PC-3 (cell line): ENCODE results near the gene OXNAD1. TPM values are rescaled to one million over a fixed set of nuclear protein-coding genes. Genes with fewer than 3 reads are reported as not detected.

Experiments
- ATAC-seq: fragments of 200-7000 bp; cut with Tn5 transposase; 2 replicates; pipeline ENCODE4 v1.9.1; 2020; ENCODE audit warnings: mild to moderate bottlenecking, moderate library complexity
- BruUV-seq: library from RNA; stranded (reverse); fragments of 400-500 nt; replicated peaks from 2 replicates; lab custom pipeline; 2021; lab: Mats Ljungman, UMichigan
- CTCF ChIA-PET: fragments of 300-600 bp; sonication (Branson Sonifier 250); formaldehyde crosslinking; loops from one replicate; lab custom pipeline; 2022; ENCODE audit warnings: antibody characterized with exemption; lab: Charles Lee
- POLR2A ChIA-PET: fragments of 300-600 bp; sonication (Branson Sonifier 250); formaldehyde crosslinking; loops from one replicate; lab custom pipeline; 2022; ENCODE audit warnings: antibody characterized with exemption; ENCODE audit not compliant: unreplicated experiment; lab: Charles Lee
- DNase-seq: peaks from one replicate; pipeline ENCODE4 v3.0.0-alpha.2; 2015
- H2AFZ ChIP-seq: fragments of 300-600 bp; sonication (generic); 2 replicates; pipeline ENCODE4 v1.6.0; 2016; ENCODE audit warnings: antibody characterized with exemption, low read length
- H3F3A ChIP-seq: fragments of 300-600 bp; sonication (generic); one replicate; pipeline ENCODE4 v1.6.0; 2017; ENCODE audit warnings: antibody characterized with exemption, low read length, control low read depth, mild to moderate bottlenecking; ENCODE audit not compliant: unreplicated experiment
- H3K27ac ChIP-seq: fragments of 300-600 bp; sonication (generic); 2 replicates; pipeline ENCODE4 v1.5.1; 2016; ENCODE audit warnings: mild to moderate bottlenecking, low read length
- H3K27me3 ChIP-seq: fragments of 300-600 bp; sonication (generic); 2 replicates; pipeline ENCODE4 v1.6.1; 2016; ENCODE audit warnings: low read length, mixed read lengths
- H3K36me3 ChIP-seq: fragments of 300-600 bp; sonication (generic); 2 replicates; pipeline ENCODE4 v1.6.1; 2016; ENCODE audit warnings: low read depth, mixed run types, low read length, mixed read lengths
- H3K4me1 ChIP-seq: fragments of 300-600 bp; sonication (generic); 2 replicates; pipeline ENCODE4 v1.5.1; 2016; ENCODE audit warnings: low read length; ENCODE audit not compliant: insufficient read depth
- H3K4me2 ChIP-seq: fragments of 300-600 bp; sonication (generic); 2 replicates; pipeline ENCODE4 v1.6.0; 2016; ENCODE audit warnings: low read length
- H3K4me3 ChIP-seq: fragments of 300-600 bp; sonication (generic); 2 replicates; pipeline ENCODE4 v1.5.1; 2016; ENCODE audit warnings: mild to moderate bottlenecking, low read length, mixed read lengths
- H3K79me2 ChIP-seq: fragments of 300-600 bp; sonication (generic); 2 replicates; pipeline ENCODE4 v1.6.1; 2017; ENCODE audit warnings: low read length, mixed read lengths
- H3K9ac ChIP-seq: fragments of 300-600 bp; sonication (generic); 2 replicates; pipeline ENCODE4 v1.6.0; 2016; ENCODE audit warnings: mild to moderate bottlenecking, low read length
- H3K9me2 ChIP-seq: fragments of 300-600 bp; sonication (generic); replicated peaks from 2 replicates; pipeline ENCODE4 v1.6.1; 2016; ENCODE audit warnings: mixed run types, low read length, mixed read lengths
- H3K9me3 ChIP-seq: fragments of 300-600 bp; sonication (generic); 2 replicates; pipeline ENCODE4 v1.6.1; 2016; ENCODE audit warnings: low read length, mixed read lengths
- H4K20me1 ChIP-seq: fragments of 300-600 bp; sonication (generic); 2 replicates; pipeline ENCODE4 v1.6.1; 2016; ENCODE audit warnings: low read length, mixed read lengths
- CTCF ChIP-seq: fragments of 300-600 bp; sonication (generic); conservative IDR thresholded peaks from 2 replicates; pipeline ENCODE4 v1.5.1; 2017; ENCODE audit warnings: antibody characterized with exemption, low read depth, mild to moderate bottlenecking, low read length
- EZH2 ChIP-seq: fragments of 300-600 bp; sonication (generic); IDR thresholded peaks from one replicate; pipeline ENCODE4 v1.6.1; 2017; ENCODE audit warnings: antibody characterized with exemption, mild to moderate bottlenecking, low read length; ENCODE audit not compliant: unreplicated experiment
- EZH2phosphoT487 ChIP-seq: fragments of 300-600 bp; sonication (generic); IDR thresholded peaks from 2 replicates; pipeline ENCODE4 v1.6.1; 2018; ENCODE audit warnings: mild to moderate bottlenecking, antibody characterized with exemption, low read length, borderline replicate concordance
- intact Hi-C: fragments of 100-400 bp; cut with micrococcal nuclease; formaldehyde crosslinking; loops from 2 replicates; pipeline ENCODE4 v1.9.0; 2023
- total RNA-seq: library from RNA; depleted of rRNA; stranded (reverse); fragments of >200 nt; gene quantifications from 2 replicates; pipeline ENCODE4 v1.2.3, GENCODE V29; 2014

The OXNAD1 gene
- total RNA-seq, 1 experiment from 2014 or later, result 20.5 TPM

GRCh38 chr3:16219777-16220176 lies 45.2 kb upstream of the OXNAD1 start:
- ChIA-PET POLR2A (no interaction called here), CTCF (no interaction called here)
- no peak overlapping the region for H3K4me2 ChIP-seq
- H3F3A ChIP-seq, result no peaks in the 10 kb centered on the region
- H3K79me2 ChIP-seq, result no peaks in the 10 kb centered on the region
- H3K9me3 ChIP-seq, result no peaks in the 10 kb centered on the region
- no peak for TF ChIP-seq CTCF
- no peak for TF ChIP-seq EZH2
- TF ChIP-seq EZH2phosphoT487, result no peak
- intact Hi-C loops, result no loop called here
- no peak overlapping the region for H3K9ac ChIP-seq
- no peak overlapping the region for H3K27ac ChIP-seq
- ATAC-seq (no peak), DNase-seq (no peak)
- no peak overlapping the region for H3K4me3 ChIP-seq
- no peaks in the 10 kb centered on the region for H3K4me1 ChIP-seq
- H2AFZ ChIP-seq, result no peak overlapping the region
- H3K36me3 ChIP-seq, result no peaks in the 10 kb centered on the region
- no peaks in the 10 kb centered on the region for H3K27me3 ChIP-seq
- no peaks in the 10 kb centered on the region for H4K20me1 ChIP-seq
- BruUV-seq, result no TSS peak
- no peaks in the 10 kb centered on the region for H3K9me2 ChIP-seq

- Histone ChIP-seq H3K27ac (no peak overlapping the region), H3K36me3 (no peaks in the 10 kb centered on the region), H3F3A (no peaks in the 10 kb centered on the region), H3K27me3 (no peaks in the 10 kb centered on the region), H3K4me1 (no peaks in the 10 kb centered on the region), H3K9me2 (no peaks in the 10 kb centered on the region), H4K20me1 (no peaks in the 10 kb centered on the region), H3K79me2 (no peaks in the 10 kb centered on the region), H3K4me2 (no peak overlapping the region), H3K9ac (no peak overlapping the region), H3K4me3 (no peak overlapping the region), H2AFZ (no peak overlapping the region), H3K9me3 (no peaks in the 10 kb centered on the region)
- TF ChIP-seq EZH2phosphoT487 (no peak), EZH2 (no peak), CTCF (no peak)
- ATAC-seq, result no peak
- ChIA-PET POLR2A (no interaction called here), CTCF (no interaction called here)
- no TSS peak for BruUV-seq
- intact Hi-C loops, result no loop called here
- DNase-seq, result no peak
Measured at GRCh38 chr3:16221990-16222389, 43.0 kb upstream of the OXNAD1 start.

GRCh38 chr3:16222547-16222946 lies 42.5 kb upstream of the OXNAD1 start:
- ATAC-seq, result peak; percentile 75
- CTCF ChIA-PET, result no interaction called here

More at GRCh38 chr3:16222547-16222946, 42.5 kb upstream of the OXNAD1 start:
- TF ChIP-seq EZH2phosphoT487 (no peak), CTCF (no peak), EZH2 (no peak)
- H3K4me3 ChIP-seq, result no peak overlapping the region
- no peaks in the 10 kb centered on the region for H3K9me3 ChIP-seq
- no peaks in the 10 kb centered on the region for H3K79me2 ChIP-seq
- H3K4me1 ChIP-seq, result no peaks in the 10 kb centered on the region
- H3K4me2 ChIP-seq, result no peak overlapping the region
- no peaks in the 10 kb centered on the region for H3K27me3 ChIP-seq
- H3K9ac ChIP-seq, result no peak overlapping the region
- no peak overlapping the region for H2AFZ ChIP-seq
- no peaks in the 10 kb centered on the region for H3K36me3 ChIP-seq
- intact Hi-C loops, result no loop called here
- POLR2A ChIA-PET, result no interaction called here
- no TSS peak for BruUV-seq
- H3F3A ChIP-seq, result no peaks in the 10 kb centered on the region
- DNase-seq, result no peak
- no peaks in the 10 kb centered on the region for H4K20me1 ChIP-seq
- H3K27ac ChIP-seq, result no peak overlapping the region
- no peaks in the 10 kb centered on the region for H3K9me2 ChIP-seq
